HG02884 (cell line): ENCODE data around the gene SLAMF7.
"Not testable (repeated sequence)": the region's sequence is repeated elsewhere in the genome, so short reads cannot be mapped to it uniquely, and the experiment has no call there.

Source experiments
- ATAC-seq: cut with Tn5 transposase; IDR thresholded peaks from one replicate; pipeline ENCODE4 v1.9.1; 2021; ENCODE audit warnings: mild to moderate bottlenecking, moderate library complexity; ENCODE audit not compliant: unreplicated experiment

Gene SLAMF7

DNA sequence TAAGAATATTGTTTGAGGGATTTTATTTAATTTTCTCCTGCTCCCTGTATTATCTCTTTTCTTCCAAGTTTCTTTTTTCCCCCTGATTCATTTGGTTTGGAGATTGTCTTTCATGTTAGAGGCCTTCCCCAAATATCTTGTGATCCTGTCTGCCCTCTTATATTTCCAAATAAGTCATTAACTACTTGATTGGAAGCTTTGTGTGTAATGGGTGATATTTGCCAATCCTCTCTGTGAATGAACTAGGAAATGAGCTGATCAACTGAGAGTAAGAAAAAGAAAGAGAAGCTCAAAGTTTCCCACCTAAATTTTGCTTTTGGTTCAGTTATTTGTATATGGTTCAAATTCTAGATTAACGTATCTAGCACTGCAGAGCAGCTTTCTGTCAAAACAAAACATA, 33.3 kb downstream of the SLAMF7 start:
- ATAC-seq = no peak

DNA sequence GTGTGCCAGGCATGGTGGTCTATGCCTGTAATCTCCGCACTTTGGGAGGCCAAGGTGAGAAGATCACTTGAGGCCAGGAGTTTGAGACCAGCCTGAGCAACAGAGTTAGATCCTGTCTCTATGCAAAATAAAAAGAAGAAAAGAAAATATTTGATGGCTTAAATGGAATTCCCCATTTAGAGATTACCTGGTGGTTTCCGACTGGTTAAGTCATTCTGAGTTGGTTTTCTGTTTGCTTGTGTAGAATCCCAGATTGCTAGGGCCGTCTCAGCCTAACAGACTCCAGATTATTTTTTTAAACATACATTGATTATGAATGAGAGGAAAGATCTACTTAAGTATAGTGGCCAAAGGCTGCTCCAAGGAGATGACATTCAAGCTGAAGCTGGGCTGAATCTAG, 34.0 kb downstream of the SLAMF7 start:
- no peak for ATAC-seq

DNA sequence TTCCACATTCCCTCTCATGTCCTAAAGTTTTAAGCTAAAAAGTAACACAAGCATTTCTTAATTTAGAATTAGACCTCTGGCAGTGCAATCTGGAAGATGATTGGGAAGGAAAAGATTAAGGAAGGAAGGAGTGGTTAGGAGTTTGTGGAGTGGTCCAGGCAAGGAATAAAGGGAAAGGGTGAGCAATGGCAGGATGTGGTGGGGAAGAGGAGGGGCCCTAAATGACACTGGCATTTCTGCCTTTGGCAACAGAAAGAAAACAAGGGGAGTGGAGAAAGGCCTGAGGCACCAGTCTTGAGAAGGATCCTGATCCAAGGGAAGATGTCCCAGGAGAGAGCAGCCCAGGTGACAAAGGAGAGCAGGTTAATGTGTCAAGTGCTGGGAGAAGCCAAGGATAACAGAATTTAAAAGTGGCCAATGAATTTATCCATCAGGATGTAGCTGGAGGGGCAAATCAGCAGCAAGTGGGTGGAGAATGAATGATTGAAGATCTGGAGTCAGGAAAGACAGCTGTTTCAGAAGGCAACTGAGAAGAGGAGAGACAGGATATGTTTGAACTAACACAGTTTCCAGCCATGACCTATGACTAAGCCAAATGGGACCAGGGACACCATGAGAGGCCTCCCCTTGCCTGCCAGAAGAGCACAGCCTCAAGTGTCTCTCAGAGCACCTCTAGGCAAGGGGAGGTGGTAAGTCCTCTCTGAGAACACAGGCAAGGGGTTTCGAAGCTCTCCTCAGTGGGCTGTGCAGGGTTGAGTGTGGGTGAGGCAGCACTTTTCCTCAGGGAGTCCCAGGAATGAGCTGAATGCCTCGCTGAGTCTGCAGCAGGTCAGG, 36.1 kb downstream of the SLAMF7 start:
- ATAC-seq = no peak

DNA sequence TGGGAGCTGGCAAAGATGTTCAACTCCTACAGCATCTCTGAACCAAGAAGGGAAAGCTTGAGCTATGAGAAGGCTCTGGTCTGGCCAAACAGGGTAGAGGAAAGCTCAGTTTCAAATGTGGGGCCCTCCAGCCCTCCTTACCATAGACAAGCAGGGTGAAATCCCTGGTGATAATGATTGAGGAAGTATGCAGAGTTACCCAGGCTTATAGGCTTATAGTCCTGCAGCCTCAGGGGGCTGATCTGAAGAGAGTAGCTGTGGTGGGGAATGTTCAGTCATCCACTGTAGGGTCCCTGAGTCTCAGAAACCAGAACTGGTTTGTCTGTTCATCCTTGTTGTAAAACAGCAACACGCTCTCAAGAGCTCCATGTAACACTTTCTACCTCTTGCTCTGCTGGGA, 37.1 kb downstream of the SLAMF7 start:
- ATAC-seq = no peak

DNA sequence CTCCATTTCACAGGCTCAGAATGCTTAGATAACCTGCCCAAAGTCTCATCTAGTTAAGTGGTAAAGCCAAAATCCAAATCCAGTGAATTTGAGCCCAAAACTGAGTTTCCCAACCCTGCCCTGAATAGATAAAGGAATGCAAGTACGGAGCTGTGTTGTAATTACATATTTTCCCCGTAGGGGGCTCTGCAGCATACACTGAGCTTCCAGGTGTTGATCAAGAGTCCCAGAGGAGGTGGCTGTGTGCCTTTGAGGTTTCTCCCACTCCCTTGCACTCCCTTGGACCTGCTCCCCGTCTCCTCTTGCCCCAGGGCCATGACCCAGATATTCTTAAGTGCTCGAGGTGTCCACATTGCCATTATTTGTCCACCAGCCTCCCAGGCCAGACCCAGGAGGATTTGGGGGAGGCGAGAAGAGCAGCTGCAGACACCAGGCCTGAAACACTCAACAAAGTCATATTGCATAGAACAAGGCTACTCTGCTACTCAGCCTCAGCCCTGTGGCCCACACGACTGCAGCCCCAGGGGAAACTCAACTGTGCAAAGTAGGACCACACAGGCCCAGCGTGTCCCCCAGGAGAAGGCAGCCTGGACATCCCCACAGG, 38.5 kb downstream of the SLAMF7 start:
- no peak for ATAC-seq

DNA sequence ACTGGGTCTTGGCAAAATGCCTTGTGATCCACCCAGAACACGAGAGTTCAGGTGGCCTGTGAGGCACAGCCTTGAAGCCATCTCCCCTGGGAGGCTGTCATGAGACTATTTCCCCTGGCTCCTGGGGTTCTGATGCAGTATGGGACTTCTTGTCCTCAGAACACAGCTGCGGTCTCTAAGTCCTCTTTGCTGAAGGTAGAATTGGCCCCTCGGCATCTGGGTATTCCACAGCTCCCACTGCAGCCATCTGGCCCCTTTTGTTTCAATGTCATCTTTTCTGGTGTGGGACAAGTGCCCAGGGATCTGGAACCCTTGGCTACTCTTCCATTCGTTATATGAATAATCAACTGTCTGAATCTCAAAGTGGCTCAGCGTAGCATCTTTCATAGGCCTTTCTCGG, 39.9 kb downstream of the SLAMF7 start:
- no peak for ATAC-seq

DNA sequence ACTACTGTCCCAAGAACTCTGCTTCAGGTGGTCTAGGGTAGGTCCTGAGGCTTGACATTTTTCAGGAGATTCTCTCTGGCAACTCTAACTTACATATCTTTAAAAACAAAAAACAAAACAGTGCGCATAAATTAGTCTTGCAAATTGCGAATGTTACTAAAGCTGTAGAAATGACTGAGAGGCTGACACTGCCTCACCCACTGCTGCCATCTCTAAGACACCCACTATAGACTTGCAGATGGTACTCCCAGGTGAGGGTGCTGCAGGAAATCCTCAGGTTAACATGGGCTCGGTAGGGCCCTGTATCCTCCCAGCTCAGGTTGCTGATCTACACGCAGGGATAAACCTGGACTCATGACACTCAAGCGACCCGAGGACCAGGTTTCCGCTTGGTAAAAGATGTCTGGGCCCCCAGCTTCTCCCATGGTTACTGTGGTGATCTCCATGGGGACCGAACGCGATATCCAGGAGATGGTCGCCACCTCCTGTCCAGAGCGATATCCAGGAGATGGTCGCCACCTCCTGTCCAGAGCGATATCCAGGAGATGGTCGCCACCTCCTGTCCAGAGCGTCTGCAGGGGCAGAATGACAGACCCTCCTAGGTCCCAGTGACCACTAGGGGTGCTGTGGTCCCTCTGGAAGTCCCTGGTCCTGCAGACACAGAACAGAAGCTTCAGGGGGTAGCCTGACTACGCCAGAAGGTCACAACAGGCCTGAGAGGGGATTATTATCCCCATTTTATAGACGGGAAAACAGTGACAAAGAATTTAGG, 40.8 kb downstream of the SLAMF7 start:
- no peak for ATAC-seq

DNA sequence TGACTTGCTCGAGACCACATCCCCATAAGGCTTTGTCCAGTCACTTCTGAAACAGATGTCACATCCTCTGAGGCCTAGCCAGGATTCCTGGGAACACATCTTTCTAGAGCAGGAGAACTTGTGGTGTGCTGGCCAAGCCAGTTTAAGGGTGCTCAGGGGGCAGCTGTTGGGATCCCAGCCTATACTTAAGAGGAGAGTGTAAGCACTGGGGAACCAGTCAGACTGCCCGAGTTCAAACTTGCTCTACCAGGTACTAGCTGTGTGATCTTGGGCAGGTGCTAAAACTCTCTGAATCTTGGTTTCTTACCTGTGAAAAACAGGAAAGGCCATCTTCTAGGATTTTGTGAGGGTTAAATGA, 41.3 kb downstream of the SLAMF7 start:
- no peak for ATAC-seq

DNA sequence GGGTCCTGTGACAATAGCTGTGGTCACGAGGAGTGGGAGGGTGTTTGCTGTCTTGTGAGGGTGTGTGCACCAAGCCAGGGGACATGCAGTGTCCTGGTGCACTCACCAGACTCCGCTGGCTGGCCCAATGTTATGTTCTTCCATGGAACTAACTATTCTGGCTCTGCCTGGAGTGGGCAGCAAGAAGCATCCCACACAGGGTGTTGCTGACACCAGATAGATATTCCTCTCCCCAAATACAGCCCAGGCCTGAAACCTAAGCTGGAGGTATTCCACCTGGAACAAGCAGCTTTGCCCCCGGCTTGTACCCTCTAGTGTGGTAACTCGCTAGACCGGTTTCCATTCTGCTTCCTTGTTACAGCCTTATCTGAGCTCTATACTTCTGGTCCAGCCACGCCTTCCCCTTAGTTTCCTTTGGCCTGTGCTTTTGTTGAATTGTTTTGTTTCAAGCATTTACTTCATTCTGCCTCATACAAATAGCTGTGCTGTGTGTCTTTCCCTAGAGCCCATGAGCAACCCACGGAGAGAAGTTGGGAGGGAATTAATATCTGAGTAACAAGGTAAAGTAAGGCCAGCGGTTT, 42.2 kb downstream of the SLAMF7 start:
- ATAC-seq = no peak

DNA sequence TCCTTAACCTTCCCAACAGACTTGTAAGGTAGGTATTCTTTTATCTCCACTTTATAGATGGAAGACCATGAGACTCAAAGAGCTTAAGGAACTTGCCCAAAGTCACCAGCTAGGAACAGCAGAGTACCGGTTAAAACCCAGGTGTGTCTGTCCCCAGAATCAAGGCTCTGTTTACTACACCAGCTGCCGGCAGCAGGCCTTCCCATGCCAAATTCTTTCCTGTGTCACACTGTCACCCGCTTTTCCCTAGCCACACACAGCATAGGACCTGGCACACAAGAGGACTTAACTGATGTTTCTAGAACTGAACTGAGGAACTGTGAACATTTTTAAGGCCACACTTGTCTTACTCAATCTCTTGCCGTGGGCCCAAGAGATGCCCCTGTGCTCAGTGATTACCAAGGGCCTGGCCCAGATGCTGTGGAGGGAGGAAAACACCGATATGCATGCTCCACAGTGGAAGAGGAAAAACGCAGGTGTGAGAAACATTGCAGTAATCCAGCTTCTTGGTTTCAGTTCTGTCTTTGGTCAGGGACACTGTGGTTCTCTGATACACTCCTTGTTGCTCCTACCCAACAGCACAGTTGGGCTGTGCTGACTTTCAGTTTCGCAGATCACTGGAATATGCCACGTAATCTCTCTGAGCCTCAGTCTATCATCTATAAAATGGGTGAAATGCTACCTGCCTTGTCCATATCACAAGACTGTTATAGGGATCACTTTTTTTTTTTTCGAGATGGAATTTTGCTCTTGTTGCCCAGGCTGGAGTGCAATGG, 43.1 kb downstream of the SLAMF7 start:
- peak; percentile 90 for ATAC-seq

DNA sequence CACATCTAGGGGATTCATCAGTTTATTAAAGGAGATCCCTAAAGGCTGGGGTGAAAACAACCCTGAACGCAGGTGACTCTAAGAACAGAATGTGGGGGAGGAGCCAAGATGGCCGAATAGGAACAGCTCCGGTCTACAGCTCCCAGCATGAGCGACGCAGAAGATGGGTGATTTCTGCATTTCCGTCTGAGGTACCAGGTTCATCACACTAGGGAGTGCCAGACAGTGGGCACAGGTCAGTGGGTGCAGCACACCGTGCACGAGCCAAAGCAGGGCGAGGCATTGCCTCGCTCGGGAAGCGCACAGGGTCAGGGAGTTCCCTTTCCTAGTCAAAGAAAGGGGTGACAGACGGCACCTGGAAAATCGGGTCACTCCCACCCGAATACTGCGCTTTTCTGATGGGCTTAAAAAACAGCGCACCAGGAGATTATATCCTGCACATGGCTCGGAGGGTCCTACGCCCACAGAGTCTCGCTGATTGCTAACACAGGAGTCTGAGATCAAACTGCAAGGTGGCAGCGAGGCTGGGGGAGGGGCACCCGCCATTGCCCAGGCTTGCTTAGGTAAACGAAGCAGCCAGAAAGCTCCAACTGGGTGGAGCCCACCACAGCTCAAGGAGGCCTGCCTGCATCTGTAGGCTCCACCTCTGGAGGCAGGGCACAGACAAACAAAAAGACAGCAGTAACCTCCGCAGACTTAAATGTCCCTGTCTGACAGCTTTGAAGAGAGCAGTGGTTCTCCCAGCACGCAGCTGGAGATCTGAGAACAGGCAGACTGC, 44.1 kb downstream of the SLAMF7 start:
- ATAC-seq = not testable (repeated sequence)

DNA sequence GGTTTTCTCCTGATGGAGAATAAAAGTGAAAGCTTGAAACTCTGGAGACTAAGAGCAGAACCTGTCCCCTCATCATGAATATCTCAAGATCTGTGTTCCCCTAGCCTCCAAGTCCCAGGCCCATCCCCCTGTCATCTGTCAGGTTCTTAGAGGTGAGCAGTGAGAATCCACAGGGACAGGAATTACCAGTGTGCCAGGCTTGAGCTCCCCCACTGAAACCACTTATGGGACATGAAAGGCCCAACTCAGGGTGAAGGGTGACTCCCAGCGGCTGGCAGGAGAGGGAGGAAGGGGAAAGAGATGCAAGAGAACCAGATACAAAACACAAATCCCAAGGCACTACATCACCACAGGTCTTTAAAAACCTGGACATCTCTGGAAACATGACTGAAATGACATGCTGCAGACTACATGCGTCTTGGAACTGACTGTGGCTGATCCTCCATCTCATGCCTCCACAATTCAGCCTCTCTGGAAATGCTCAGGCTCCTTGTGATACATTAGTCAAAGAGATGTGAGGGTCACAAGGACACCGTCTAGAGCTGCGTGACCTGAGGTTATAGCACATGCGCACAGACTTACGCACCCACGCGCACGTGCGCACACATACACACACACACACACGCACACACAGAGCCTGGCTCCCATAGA, 50.1 kb downstream of the SLAMF7 start:
- ATAC-seq = no peak

DNA sequence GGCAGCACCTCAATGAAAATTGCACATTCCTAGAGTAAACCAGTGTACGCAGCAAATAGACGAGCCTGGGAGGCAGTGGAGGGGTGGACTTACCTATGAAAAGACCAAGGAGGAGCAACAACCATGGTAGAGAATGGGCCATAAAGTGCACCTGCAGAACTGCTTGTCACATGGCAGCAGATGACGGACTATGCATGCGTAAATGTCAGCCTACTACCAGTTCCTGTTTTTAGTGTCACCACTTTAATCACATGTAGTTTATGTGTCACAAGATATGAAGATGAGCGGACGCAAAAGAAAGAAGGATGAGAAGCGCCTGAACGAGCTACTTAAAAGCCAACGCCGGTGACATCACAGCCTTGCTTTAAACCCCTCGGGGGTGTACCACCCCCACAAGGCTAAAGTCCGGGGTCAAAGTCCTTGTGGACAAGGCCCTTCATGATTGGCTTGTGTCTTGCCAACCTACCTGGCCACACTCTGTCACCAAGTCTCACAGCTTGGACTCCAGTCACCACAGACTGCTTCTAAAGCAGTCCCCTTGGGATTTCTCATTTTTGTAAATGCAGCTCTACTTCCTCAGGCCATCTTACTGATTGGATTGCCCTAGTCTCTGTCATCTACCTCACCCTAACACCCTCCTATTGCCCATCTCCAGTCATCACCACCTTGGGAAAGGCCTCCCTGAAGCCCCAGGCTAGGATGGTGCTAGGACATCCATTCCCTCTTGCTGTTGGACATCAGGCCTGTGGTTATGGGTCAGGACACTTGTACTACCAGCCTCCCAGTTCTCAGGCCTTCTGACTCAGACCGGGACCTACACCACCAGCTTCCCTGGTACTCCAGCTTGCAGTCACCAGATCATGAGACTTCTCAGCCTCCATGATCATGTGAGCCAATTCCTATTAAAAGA, 50.9 kb downstream of the SLAMF7 start:
- peak; percentile 92 for ATAC-seq

DNA sequence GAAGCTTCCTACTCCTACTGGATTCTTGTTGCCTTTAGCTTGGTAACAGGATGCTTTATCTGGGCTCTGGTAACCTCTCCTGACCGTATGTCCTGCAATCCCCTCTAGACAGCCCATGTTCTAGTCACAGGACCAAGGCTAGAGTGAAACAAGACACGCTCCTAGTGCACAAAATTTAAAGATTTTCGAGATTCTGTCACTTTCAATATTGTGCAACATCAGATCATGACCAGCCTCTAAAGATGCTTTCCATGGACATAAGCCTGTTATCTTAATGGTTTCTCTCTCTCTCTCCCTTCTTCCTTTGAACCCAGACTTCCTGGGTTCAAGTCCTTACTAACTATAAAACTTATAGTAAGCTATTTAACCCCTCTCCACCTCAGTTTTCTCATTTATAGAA, 55.3 kb downstream of the SLAMF7 start:
- ATAC-seq = no peak

DNA sequence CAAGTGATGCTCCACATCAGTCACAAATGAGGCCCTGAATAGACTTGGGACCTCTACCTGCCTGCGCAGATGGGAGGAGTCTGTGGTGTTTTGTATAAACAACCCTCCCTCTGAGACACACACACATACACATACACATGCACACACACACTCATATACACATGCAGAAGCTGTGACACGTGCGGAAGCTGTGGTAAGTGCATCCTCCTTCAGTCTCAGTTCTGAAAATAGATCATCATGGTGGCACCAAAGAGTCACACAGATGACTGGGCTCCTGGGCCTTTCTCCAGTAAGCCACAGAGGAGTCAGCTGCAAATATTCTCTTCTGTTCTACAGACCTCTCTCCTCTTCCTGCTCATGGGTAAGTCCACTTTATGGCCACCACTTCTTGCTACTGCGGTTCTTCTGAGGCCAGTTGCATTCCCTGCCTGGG, 56.9 kb downstream of the SLAMF7 start, which contains the start of gene LY9:
TSS of gene LY9 (plus strand) at position 224 of the 433 bp plus-strand sequence. CDS start at position 238, 14 bp downstream.
- peak; percentile 69 for ATAC-seq

DNA sequence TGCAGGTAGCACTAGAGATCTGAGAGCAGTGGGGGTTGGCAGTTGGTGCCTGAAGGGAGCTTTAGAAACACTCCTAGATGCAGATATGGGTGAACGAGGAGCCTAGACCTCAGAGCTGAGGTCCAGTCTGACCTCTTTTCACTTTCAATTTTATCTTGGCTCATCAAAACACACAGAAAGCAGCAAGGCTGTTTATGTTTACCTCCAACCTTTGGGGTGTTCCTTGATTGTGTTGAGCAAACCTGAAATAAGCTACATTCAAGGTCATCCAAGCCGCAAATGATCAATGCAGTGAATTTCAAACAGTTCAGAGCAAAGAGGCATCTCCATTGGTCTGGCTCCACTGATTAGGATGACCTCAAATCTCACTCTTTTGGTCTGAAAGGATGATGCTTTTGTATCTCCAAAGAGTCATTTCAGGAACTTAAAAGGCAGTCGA, 58.2 kb downstream of the SLAMF7 start:
- no peak for ATAC-seq

DNA sequence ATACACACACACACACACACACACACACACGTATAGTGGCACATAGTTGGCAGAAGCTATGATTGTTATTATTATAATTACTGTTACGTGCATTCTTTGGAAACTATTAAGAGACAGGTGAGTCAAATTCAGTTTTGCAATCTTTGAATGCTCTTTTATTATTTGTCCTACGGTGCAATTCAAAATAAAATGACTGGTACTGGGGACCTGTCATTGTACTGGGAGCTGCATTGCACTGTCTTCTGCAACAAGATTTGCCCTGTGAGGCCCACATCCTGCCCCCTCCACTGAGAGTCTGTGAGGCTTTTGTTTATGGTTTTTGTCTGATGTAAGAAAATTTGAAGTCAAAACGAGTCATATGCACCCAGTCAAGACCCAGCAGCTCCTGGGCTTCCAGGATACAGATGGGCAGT, 58.8 kb downstream of the SLAMF7 start:
- no peak for ATAC-seq

DNA sequence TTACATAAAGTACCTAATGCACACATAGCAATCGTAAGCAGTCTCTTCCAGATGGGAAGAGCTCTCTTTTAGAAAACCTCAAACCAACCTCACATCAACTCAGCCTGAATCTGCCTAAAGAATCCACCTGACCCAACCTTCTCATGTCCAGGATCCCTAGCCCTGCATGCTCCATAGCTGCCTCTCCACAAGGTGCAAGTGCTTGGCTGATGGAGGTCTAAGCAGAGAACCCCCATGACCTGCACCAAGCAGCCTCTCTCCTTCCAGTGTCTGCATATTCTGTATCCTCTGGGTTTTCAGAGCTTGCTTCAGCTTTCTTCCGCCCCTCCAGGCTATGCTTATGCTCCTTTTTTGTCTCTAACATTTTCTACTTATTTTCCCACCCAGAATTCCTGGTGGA, 59.4 kb downstream of the SLAMF7 start:
- ATAC-seq = no peak
